ENCODE measurements around the gene TRIM62. TPM values are rescaled to one million over a fixed set of nuclear protein-coding genes. Genes with fewer than 3 reads are reported as not detected.

TRIM62 gene
- total and polyA plus RNA-seq, 4 donors = 2.6 to 6.7 (median 4.3) TPM

GRCh38 chr1:33171977-33172813, 9.6 kb downstream of the TRIM62 start:
- TF ChIP-seq CTCF (IDR thresholded peaks at IDR 0.05; ENCODE audit: control extremely low read depth, extremely low read depth) = no peak
- H3K4me3 ChIP-seq = no peak overlapping the region
- DNase-seq (no peak), ATAC-seq (ENCODE audit: insufficient read depth, low FRiP score) (no peak)
- no peak overlapping the region for H3K9ac ChIP-seq (ENCODE audit: insufficient read depth in 1 of 2, low read length in 2 of 2)
- peaks cover 0 to 2% (median 0%) of the 10 kb centered on the region in 4 donors for H3K36me3 ChIP-seq (ENCODE audit: control insufficient read depth in 4 of 4, insufficient read depth in 4 of 4, low read length in 4 of 4)
- H3K9me3 ChIP-seq (ENCODE audit: control insufficient read depth in 4 of 4, insufficient read depth in 3 of 4, low read length in 3 of 4) = peaks cover 0 to 3% (median 0%) of the 10 kb centered on the region in 4 donors
- peaks cover 0 to 15% (median 5%) of the 10 kb centered on the region in 5 donors for H3K4me1 ChIP-seq (ENCODE audit: control insufficient read depth in 5 of 5, insufficient read depth in 5 of 5, low read length in 5 of 5)
- H3K27ac ChIP-seq (ENCODE audit: low read depth in 1 of 2, low read length in 1 of 2) = no peak overlapping the region
- WGBS, 2 donors = 70 to 78% methylated on average over 8 of the region's 9 CpGs
- H3K27me3 ChIP-seq (ENCODE audit: control insufficient read depth in 3 of 3, insufficient read depth in 3 of 3, low read length in 2 of 3) = no peaks in the 10 kb centered on the region

GRCh38 chr1:33170351-33171274, 11.2 kb downstream of the TRIM62 start:
- Histone ChIP-seq H3K9ac (ENCODE audit: insufficient read depth in 1 of 2, low read length in 2 of 2) (no peak overlapping the region), H3K4me1 (ENCODE audit: control insufficient read depth in 5 of 5, insufficient read depth in 5 of 5, low read length in 5 of 5) (peaks cover 0 to 15% (median 5%) of the 10 kb centered on the region in 5 donors), H3K36me3 (ENCODE audit: control insufficient read depth in 4 of 4, insufficient read depth in 4 of 4, low read length in 4 of 4) (peaks cover 0 to 2% (median 0%) of the 10 kb centered on the region in 4 donors), H3K9me3 (ENCODE audit: control insufficient read depth in 4 of 4, insufficient read depth in 3 of 4, low read length in 3 of 4) (peaks cover 0 to 3% (median 0%) of the 10 kb centered on the region in 4 donors), H3K27me3 (ENCODE audit: control insufficient read depth in 3 of 3, insufficient read depth in 3 of 3, low read length in 2 of 3) (no peaks in the 10 kb centered on the region), H3K27ac (ENCODE audit: low read depth in 1 of 2, low read length in 1 of 2) (no peak overlapping the region), H3K4me3 (no peak overlapping the region)
- 87 to 93% methylated on average over 13 of the region's 13 CpGs for WGBS, 2 donors
- TF ChIP-seq CTCF (IDR thresholded peaks at IDR 0.05; ENCODE audit: control extremely low read depth, extremely low read depth) = no peak
- no peak for DNase-seq
- no peak for ATAC-seq (ENCODE audit: insufficient read depth, low FRiP score)

- H3K27me3 ChIP-seq (ENCODE audit: control insufficient read depth in 3 of 3, insufficient read depth in 3 of 3, low read length in 2 of 3) = no peaks in the 10 kb centered on the region
- 76 to 88% methylated on average over 11 of the region's 11 CpGs for WGBS, 2 donors
- no peak for DNase-seq
- H3K9ac ChIP-seq (ENCODE audit: insufficient read depth in 1 of 2, low read length in 2 of 2) = no peak overlapping the region
- H3K9me3 ChIP-seq (ENCODE audit: control insufficient read depth in 4 of 4, insufficient read depth in 3 of 4, low read length in 3 of 4) = peaks cover 0 to 3% (median 0%) of the 10 kb centered on the region in 4 donors
- ATAC-seq (ENCODE audit: insufficient read depth, low FRiP score) = no peak
- H3K4me1 ChIP-seq (ENCODE audit: control insufficient read depth in 5 of 5, insufficient read depth in 5 of 5, low read length in 5 of 5) = peaks cover 0 to 15% (median 5%) of the 10 kb centered on the region in 5 donors
- no peak overlapping the region for H3K27ac ChIP-seq (ENCODE audit: low read depth in 1 of 2, low read length in 1 of 2)
- no peak for TF ChIP-seq CTCF (IDR thresholded peaks at IDR 0.05; ENCODE audit: control extremely low read depth, extremely low read depth)
- H3K4me3 ChIP-seq = no peak overlapping the region
- peaks cover 0 to 2% (median 0%) of the 10 kb centered on the region in 4 donors for H3K36me3 ChIP-seq (ENCODE audit: control insufficient read depth in 4 of 4, insufficient read depth in 4 of 4, low read length in 4 of 4)
Observed at GRCh38 chr1:33169290-33170055, 12.4 kb downstream of the TRIM62 start.
